HL-60/S4 (cell line): Measurements from ENCODE around the gene CASP10.

Source experiments
- in situ Hi-C: fragments of 300-500 bp; cut with MboI; formaldehyde crosslinking; loops from 2 replicates; pipeline ENCODE4 v1.14.3; 2022; ENCODE audit warnings: low sequenced_read_pairs

The CASP10 gene

GRCh38 chr2:201194097-201194496 is 11.2 kb downstream of the CASP10 start:
- in situ Hi-C loops: loop anchor here (25.0 kb wide), 1 partner anchor 482 kb away; no protein-coding TSS in a partner anchor

GRCh38 chr2:201195331-201195730 is 12.4 kb downstream of the CASP10 start:
- in situ Hi-C loops: loop anchor here (25.0 kb wide), 1 partner anchor 483 kb away; no protein-coding TSS in a partner anchor

- in situ Hi-C loops: loop anchor here (25.0 kb wide), 1 partner anchor 484 kb away; no protein-coding TSS in a partner anchor
Observed at GRCh38 chr2:201196003-201196402, 13.1 kb downstream of the CASP10 start.

GRCh38 chr2:201196803-201197202 is 13.9 kb downstream of the CASP10 start:
- in situ Hi-C loops: loop anchor here (25.0 kb wide), 1 partner anchor 485 kb away; no protein-coding TSS in a partner anchor

GRCh38 chr2:201197781-201198180 is 14.8 kb downstream of the CASP10 start:
- in situ Hi-C loops: loop anchor here (25.0 kb wide), 1 partner anchor 485 kb away; no protein-coding TSS in a partner anchor

GRCh38 chr2:201199847-201200246 is 16.9 kb downstream of the CASP10 start:
- in situ Hi-C loops: loop anchor here (25.0 kb wide), 1 partner anchor 488 kb away; no protein-coding TSS in a partner anchor

- in situ Hi-C loops: no loop called here
Observed at GRCh38 chr2:201200345-201200744, 17.4 kb downstream of the CASP10 start.

GRCh38 chr2:201201371-201201770 is 18.4 kb downstream of the CASP10 start:
- in situ Hi-C loops: no loop called here

GRCh38 chr2:201203916-201204654 is 21.1 kb downstream of the CASP10 start:
- in situ Hi-C loops: no loop called here

- in situ Hi-C loops: no loop called here
Observed at GRCh38 chr2:201204655-201205514, 21.9 kb downstream of the CASP10 start.

GRCh38 chr2:201205515-201205849 is 22.5 kb downstream of the CASP10 start:
- in situ Hi-C loops: no loop called here

- in situ Hi-C loops: no loop called here
Observed at GRCh38 chr2:201208563-201209252, 25.8 kb downstream of the CASP10 start.

GRCh38 chr2:201215963-201216362 is 33.0 kb downstream of the CASP10 start:
- in situ Hi-C loops: no loop called here

GRCh38 chr2:201216918-201217317 is 34.0 kb downstream of the CASP10 start:
- in situ Hi-C loops: no loop called here

- in situ Hi-C loops: no loop called here
Observed at GRCh38 chr2:201218780-201219179, 35.8 kb downstream of the CASP10 start.

- in situ Hi-C loops: no loop called here
Observed at GRCh38 chr2:201219328-201220096, 36.6 kb downstream of the CASP10 start.

- in situ Hi-C loops: no loop called here
Observed at GRCh38 chr2:201220102-201220570, 37.2 kb downstream of the CASP10 start.

- in situ Hi-C loops: no loop called here
Observed at GRCh38 chr2:201223089-201224073, 40.4 kb downstream of the CASP10 start.

GRCh38 chr2:201228271-201228911 is 45.5 kb downstream of the CASP10 start:
- in situ Hi-C loops: no loop called here
